Astrocyte (in vitro differentiated cells and primary cell): ENCODE measurements around the gene CREB3. TPM values are rescaled to one million over a fixed set of nuclear protein-coding genes. Genes with fewer than 3 reads are reported as not detected.

Experiments
- DNase-seq: peaks from one replicate; pipeline ENCODE4 v3.0.0-alpha.2; 2010; ENCODE audit warnings: low read depth
- FAIRE-seq: peaks from 2 replicates; lab custom pipeline; 2011; peaks lifted over from hg19 to GRCh38; lab: Jason Lieb, UNC
- H2AFZ ChIP-seq: 2 replicates; pipeline ENCODE4 v1.6.0; 2012; ENCODE audit warnings: low read depth, low read length, inconsistent platforms
- H3K27ac ChIP-seq: 2 replicates; pipeline ENCODE4 v1.5.1; 2011; ENCODE audit warnings: low read depth, low read length, inconsistent platforms
- H3K27me3 ChIP-seq: 2 replicates; pipeline ENCODE4 v1.6.0; 2011; ENCODE audit warnings: low read length, inconsistent platforms; ENCODE audit not compliant: insufficient read depth
- H3K36me3 ChIP-seq: 2 replicates; pipeline ENCODE4 v1.5.1; 2011; ENCODE audit warnings: low read length, inconsistent platforms; ENCODE audit not compliant: insufficient read depth
- H3K4me1 ChIP-seq: 2 replicates; pipeline ENCODE4 v1.5.1; 2011; ENCODE audit warnings: low read length, inconsistent platforms; ENCODE audit not compliant: insufficient read depth
- H3K4me2 ChIP-seq: 2 replicates; pipeline ENCODE4 v1.6.0; 2012; ENCODE audit warnings: low read length, inconsistent platforms
- H3K4me3 ChIP-seq: 2 replicates; pipeline ENCODE4 v1.5.1; 2011; ENCODE audit warnings: low read depth, mild to moderate bottlenecking, low read length, inconsistent platforms; ENCODE audit not compliant: insufficient read depth
- H3K79me2 ChIP-seq: 2 replicates; pipeline ENCODE4 v1.6.0; 2012; ENCODE audit warnings: mild to moderate bottlenecking, low read length, inconsistent platforms; ENCODE audit not compliant: insufficient read depth
- H3K9ac ChIP-seq: 2 replicates; pipeline ENCODE4 v1.6.0; 2012; ENCODE audit warnings: mild to moderate bottlenecking, low read length, inconsistent platforms
- H3K9me3 ChIP-seq: 2 replicates; pipeline ENCODE4 v1.5.1; 2012; ENCODE audit warnings: low read depth, mild to moderate bottlenecking, low read length, inconsistent platforms; ENCODE audit not compliant: insufficient read depth
- H4K20me1 ChIP-seq: 2 replicates; pipeline ENCODE4 v1.6.0; 2012; ENCODE audit warnings: low read length, inconsistent platforms; ENCODE audit not compliant: insufficient read depth
- H3K27ac Mint-ChIP-seq: one replicate; pipeline ENCODE4 v1.8.0; 2021; ENCODE audit warnings: mild to moderate bottlenecking, mixed read lengths; ENCODE audit not compliant: unreplicated experiment
- H3K27me3 Mint-ChIP-seq: one replicate; pipeline ENCODE4 v1.8.0; 2021; ENCODE audit warnings: low read depth, mixed read lengths; ENCODE audit not compliant: unreplicated experiment
- H3K36me3 Mint-ChIP-seq: one replicate; pipeline ENCODE4 v1.8.0; 2021; ENCODE audit warnings: low read depth, mixed read lengths; ENCODE audit not compliant: unreplicated experiment
- H3K4me1 Mint-ChIP-seq: one replicate; pipeline ENCODE4 v1.8.0; 2021; ENCODE audit warnings: low read depth, mixed read lengths; ENCODE audit not compliant: unreplicated experiment
- H3K4me3 Mint-ChIP-seq: one replicate; pipeline ENCODE4 v1.8.0; 2021; ENCODE audit warnings: mild to moderate bottlenecking, moderate library complexity, mixed read lengths; ENCODE audit not compliant: unreplicated experiment
- H3K9me3 Mint-ChIP-seq: one replicate; pipeline ENCODE4 v1.8.0; 2021; ENCODE audit warnings: mild to moderate bottlenecking, mixed read lengths; ENCODE audit not compliant: unreplicated experiment
- CTCF ChIP-seq: IDR thresholded peaks from 2 replicates; pipeline ENCODE4 v1.5.1; 2011; ENCODE audit warnings: low read depth, mild to moderate bottlenecking, inconsistent platforms, low read length, moderate library complexity; ENCODE audit not compliant: insufficient read depth
- EZH2 ChIP-seq: IDR thresholded peaks from 2 replicates; pipeline ENCODE4 v1.6.1; 2012; ENCODE audit warnings: mild to moderate bottlenecking, low read length, inconsistent platforms; ENCODE audit not compliant: insufficient read depth
- total RNA-seq: library from RNA; stranded (reverse); gene quantifications from 2 replicates; pipeline ENCODE4 v1.2.1, GENCODE V29; 2021

The CREB3 gene
- total RNA-seq, 1 donor from 2014 or later, result 84.1 TPM

- no peak for TF ChIP-seq EZH2
- peaks cover 7% of the 10 kb centered on the region for H3K4me1 Mint-ChIP-seq
- peak overlapping the region; percentile 99 for H3K4me2 ChIP-seq
- H3K9me3 ChIP-seq, result no peaks in the 10 kb centered on the region
- H3K27ac ChIP-seq, result peak overlapping the region; percentile 92
- no peak overlapping the region for H2AFZ ChIP-seq
- FAIRE-seq (no peak), DNase-seq (no peak)
- peak overlapping the region; percentile 91 for H3K9ac ChIP-seq
- H3K4me1 ChIP-seq, result peaks cover 46% of the 10 kb centered on the region
- H3K27ac Mint-ChIP-seq, result no peak overlapping the region
- no peaks in the 10 kb centered on the region for H3K27me3 ChIP-seq
- H3K36me3 Mint-ChIP-seq, result peaks cover 22% of the 10 kb centered on the region
- peaks cover 30% of the 10 kb centered on the region for H3K36me3 ChIP-seq
- H3K79me2 ChIP-seq, result peaks cover 90% of the 10 kb centered on the region
- no peak overlapping the region for H3K4me3 Mint-ChIP-seq
- peak overlapping the region; percentile 93 for H3K4me3 ChIP-seq
- H3K27me3 Mint-ChIP-seq, result no peaks in the 10 kb centered on the region
- H3K9me3 Mint-ChIP-seq, result no peaks in the 10 kb centered on the region
- H4K20me1 ChIP-seq, result peaks cover 64% of the 10 kb centered on the region
Measured at GRCh38 chr9:35727676-35728040, 4.8 kb upstream of the CREB3 start.

DNA sequence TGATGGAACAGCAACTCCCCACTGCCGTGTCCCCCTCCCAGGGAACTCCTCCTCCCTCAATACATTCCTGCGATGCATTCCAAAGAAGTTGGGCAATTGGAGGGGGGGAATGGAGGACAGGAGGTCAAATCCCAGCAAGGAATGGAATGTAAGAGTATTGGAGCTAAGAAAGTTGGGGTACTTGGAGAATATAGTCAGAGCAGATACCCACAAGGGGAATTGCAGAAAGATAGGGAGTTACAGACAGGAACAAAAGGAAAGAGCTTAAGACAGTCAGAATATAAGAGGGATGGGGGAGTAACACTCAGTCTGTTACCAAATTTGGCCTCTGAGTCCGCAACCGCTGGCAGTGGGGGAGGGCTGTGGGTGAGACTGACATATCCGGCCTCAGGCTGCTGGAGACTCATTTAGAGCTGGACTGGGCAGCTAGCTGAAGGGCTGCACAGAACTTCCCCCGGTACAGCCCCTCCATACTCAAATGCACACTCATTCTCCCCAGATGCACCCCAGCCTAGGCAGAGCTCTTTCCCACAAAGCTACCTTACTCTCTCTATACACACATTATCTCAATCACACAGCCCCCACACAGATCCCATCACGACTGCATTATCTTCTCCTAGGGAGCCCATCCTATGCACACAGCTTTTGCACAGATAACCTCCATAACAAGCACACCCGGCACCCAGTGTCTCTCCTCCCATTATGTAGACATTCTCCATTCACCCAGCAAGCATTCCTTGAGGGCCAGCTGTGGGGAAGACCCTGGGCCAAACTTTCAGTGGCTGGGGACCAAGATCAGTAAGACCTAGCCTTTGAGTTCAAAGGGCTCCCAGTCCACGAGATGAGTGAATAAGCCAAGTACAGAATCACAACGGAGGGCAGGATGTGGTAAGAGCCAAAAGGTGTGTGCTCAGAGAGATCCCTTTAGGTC, 4.2 kb upstream of the CREB3 start:
- Histone ChIP-seq H3K79me2 (peaks cover 93% of the 10 kb centered on the region), H3K36me3 (peaks cover 27% of the 10 kb centered on the region), H3K4me1 (peaks cover 47% of the 10 kb centered on the region), H2AFZ (no peak overlapping the region), H3K27me3 (no peaks in the 10 kb centered on the region), H4K20me1 (peaks cover 65% of the 10 kb centered on the region), H3K27ac (peak overlapping the region; percentile 92), H3K4me2 (peak overlapping the region; percentile 99), H3K9me3 (no peaks in the 10 kb centered on the region), H3K9ac (peak overlapping the region; percentile 91), H3K4me3 (peak overlapping the region; percentile 93)
- Mint-ChIP-seq H3K9me3 (no peaks in the 10 kb centered on the region), H3K4me3 (no peak overlapping the region), H3K4me1 (peaks cover 7% of the 10 kb centered on the region), H3K27ac (no peak overlapping the region), H3K36me3 (peaks cover 20% of the 10 kb centered on the region), H3K27me3 (no peaks in the 10 kb centered on the region)
- TF ChIP-seq EZH2 (no peak), CTCF (no peak)
- peak; percentile 73 for FAIRE-seq
- peak; percentile 86 for DNase-seq

DNA sequence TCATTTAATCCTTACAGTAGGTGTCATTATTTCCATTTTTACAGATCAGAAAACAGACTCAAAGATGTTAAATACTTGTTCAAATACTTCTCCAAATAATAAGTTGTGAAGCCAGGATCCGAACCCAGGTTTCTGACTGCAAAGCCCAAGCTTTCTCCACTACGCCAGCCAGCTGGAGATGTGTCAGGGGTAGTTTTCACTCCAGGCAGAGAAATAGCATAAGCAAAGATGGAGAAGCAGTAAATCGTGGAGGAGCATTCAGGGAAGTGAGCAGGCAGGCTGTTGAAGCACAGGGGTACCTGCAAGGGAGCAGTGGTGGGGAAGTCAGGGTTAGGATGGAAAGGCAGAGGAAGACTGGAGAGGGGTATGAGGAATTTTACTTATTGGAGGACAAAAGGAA, 3.4 kb upstream of the CREB3 start:
- Histone ChIP-seq H3K4me2 (peak overlapping the region; percentile 99), H3K4me3 (peak overlapping the region; percentile 93), H2AFZ (no peak overlapping the region), H3K27ac (peak overlapping the region; percentile 92), H4K20me1 (peaks cover 63% of the 10 kb centered on the region), H3K9me3 (no peaks in the 10 kb centered on the region), H3K9ac (peak overlapping the region; percentile 91), H3K27me3 (no peaks in the 10 kb centered on the region), H3K79me2 (peaks cover 93% of the 10 kb centered on the region), H3K4me1 (peaks cover 55% of the 10 kb centered on the region), H3K36me3 (peaks cover 19% of the 10 kb centered on the region)
- no peak overlapping the region for H3K27ac Mint-ChIP-seq
- peaks cover 9% of the 10 kb centered on the region for H3K4me1 Mint-ChIP-seq
- no peak for TF ChIP-seq CTCF
- TF ChIP-seq EZH2, result no peak
- DNase-seq (no peak), FAIRE-seq (no peak)
- no peak overlapping the region for H3K4me3 Mint-ChIP-seq
- H3K27me3 Mint-ChIP-seq, result no peaks in the 10 kb centered on the region
- peaks cover 18% of the 10 kb centered on the region for H3K36me3 Mint-ChIP-seq
- no peaks in the 10 kb centered on the region for H3K9me3 Mint-ChIP-seq
